Ammon's horn (tissue), 1 donor: Measurements from ENCODE around the gene SGK1.
"Not testable (repeated sequence)": the region's sequence is repeated elsewhere in the genome, so short reads cannot be mapped to it uniquely, and the experiment has no call there.

Source experiments
- DNase-seq: peaks from one replicate; pipeline ENCODE4 v3.0.0-alpha.2; 2016; ENCODE audit warnings: low spot score

SGK1 gene

GRCh38 chr6:134221250-134221649, 96.7 kb downstream of the SGK1 start:
- DNase-seq, result no peak

- no peak for DNase-seq
Measured at GRCh38 chr6:134217798-134218140, 100.1 kb downstream of the SGK1 start.

GRCh38 chr6:134217105-134217797, 100.7 kb downstream of the SGK1 start:
- DNase-seq, result no peak

- DNase-seq, result no peak
Measured at GRCh38 chr6:134216301-134217010, 101.5 kb downstream of the SGK1 start.

- DNase-seq, result not testable (repeated sequence)
Measured at GRCh38 chr6:134213410-134213809, 104.5 kb downstream of the SGK1 start.

GRCh38 chr6:134211297-134211696, 106.6 kb downstream of the SGK1 start:
- DNase-seq, result peak; percentile 56

GRCh38 chr6:134207421-134207820, 110.5 kb downstream of the SGK1 start:
- no peak for DNase-seq

- no peak for DNase-seq
Measured at GRCh38 chr6:134205366-134205765, 112.5 kb downstream of the SGK1 start.

- not testable (repeated sequence) for DNase-seq
Measured at GRCh38 chr6:134204759-134205158, 113.2 kb downstream of the SGK1 start.

GRCh38 chr6:134204031-134204430, 113.9 kb downstream of the SGK1 start:
- DNase-seq, result no peak

- DNase-seq, result no peak
Measured at GRCh38 chr6:134201716-134202115, 116.2 kb downstream of the SGK1 start.

- DNase-seq, result no peak
Measured at GRCh38 chr6:134199848-134200606, 117.9 kb downstream of the SGK1 start.

- no peak for DNase-seq
Measured at GRCh38 chr6:134198093-134198492, 119.8 kb downstream of the SGK1 start.

GRCh38 chr6:134197685-134198084, 120.2 kb downstream of the SGK1 start:
- not testable (repeated sequence) for DNase-seq

GRCh38 chr6:134196568-134197193, 121.2 kb downstream of the SGK1 start:
- no peak for DNase-seq

GRCh38 chr6:134195985-134196384, 121.9 kb downstream of the SGK1 start:
- DNase-seq, result no peak

GRCh38 chr6:134195164-134195906, 122.6 kb downstream of the SGK1 start:
- no peak for DNase-seq

GRCh38 chr6:134193536-134194498, 124.1 kb downstream of the SGK1 start:
- no peak for DNase-seq

- not testable (repeated sequence) for DNase-seq
Measured at GRCh38 chr6:134192609-134193008, 125.3 kb downstream of the SGK1 start.

- no peak for DNase-seq
Measured at GRCh38 chr6:134190883-134191282, 127.0 kb downstream of the SGK1 start.

- no peak for DNase-seq
Measured at GRCh38 chr6:134187751-134188150, 130.2 kb downstream of the SGK1 start.
